ENCODE measurements around the gene SAMD4A. TPM values are rescaled to one million over a fixed set of nuclear protein-coding genes. Genes with fewer than 3 reads are reported as not detected.

SAMD4A gene
- total RNA-seq, 1 donor from 2014 or later: 8.2 TPM

DNA sequence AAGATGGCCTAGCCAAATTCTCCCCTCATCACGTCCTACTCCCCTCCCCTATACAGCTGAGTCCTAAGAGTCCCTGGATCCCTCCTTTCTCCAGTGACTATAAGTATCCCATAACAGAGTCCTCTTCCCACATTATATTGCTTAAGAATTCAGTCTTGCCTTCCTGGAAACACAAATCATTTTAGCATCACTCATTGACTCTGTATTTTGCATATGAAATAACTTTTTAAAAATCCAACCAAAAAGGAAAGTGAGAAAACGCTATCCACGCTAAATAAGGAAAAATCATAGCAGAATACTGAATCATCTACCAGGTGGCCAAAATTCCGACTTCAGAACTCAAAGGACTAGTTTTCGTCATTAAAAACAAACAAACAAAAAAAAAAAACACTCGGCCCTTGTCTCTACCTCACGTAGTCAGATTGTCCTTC is 205.5 kb downstream of the SAMD4A start:
- FAIRE-seq (no peak), DNase-seq (ENCODE audit: low spot score in 2 of 2) (no peak)

DNA sequence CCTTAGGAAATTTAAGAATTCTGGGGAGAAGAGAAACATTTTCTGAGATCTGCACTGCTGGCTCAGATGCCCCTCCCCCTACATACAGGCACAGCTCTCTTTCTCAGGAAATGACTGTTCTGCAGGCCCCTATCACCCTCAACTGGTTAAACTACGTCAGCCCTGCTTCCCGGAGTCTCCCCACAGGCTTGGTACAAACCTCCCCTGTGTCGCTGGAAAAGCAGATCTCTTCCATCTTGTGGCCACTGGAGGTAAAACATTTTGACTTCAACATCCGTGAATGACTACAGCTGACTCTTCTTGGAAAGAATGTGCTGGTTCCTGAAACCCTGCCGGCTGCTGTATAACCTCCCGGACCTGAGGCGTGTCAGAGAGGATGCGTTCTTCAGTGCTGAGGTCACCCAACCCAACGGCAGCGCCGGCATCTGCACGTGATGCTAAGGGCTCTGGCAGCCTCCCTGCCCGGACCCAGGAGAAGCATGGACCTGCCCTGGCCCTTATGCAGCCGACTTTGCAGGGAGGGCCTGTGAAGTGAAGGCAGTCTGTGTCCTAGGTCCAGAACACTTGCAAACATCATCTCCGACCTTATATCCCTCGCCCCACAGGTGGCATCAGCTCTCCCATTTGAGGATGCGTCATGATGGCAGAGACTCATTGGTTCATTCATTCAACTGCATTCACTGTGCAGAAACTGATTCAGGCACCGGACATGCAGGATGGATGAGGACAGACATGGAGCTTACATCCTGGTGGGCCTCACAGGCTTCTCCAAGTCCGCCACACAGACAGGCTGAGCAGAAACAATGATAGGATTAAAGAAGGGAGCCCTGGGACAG is 206.5 kb downstream of the SAMD4A start:
- FAIRE-seq (no peak), DNase-seq (ENCODE audit: low spot score in 2 of 2) (peak; percentile 56 to 81)

DNA sequence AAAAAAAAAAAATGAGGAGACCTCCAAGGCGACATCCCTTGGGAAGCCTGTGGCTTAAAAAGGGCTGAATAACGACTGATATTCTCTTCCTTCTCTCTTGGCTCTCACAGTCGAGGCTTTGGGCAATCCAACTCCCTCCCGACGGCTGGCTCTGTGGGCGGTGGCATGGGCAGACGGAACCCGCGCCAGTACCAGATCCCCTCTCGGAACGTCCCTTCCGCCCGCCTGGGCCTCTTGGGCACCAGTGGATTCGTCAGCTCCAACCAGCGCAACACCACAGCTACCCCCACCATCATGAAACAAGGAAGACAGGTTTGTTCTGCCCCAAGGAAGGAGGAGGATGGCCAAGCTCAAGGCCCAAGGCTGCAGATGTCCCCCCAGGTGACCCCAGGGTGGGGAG is 207.9 kb downstream of the SAMD4A start:
- no peak for FAIRE-seq
- DNase-seq (ENCODE audit: low spot score in 2 of 2): no peak

DNA sequence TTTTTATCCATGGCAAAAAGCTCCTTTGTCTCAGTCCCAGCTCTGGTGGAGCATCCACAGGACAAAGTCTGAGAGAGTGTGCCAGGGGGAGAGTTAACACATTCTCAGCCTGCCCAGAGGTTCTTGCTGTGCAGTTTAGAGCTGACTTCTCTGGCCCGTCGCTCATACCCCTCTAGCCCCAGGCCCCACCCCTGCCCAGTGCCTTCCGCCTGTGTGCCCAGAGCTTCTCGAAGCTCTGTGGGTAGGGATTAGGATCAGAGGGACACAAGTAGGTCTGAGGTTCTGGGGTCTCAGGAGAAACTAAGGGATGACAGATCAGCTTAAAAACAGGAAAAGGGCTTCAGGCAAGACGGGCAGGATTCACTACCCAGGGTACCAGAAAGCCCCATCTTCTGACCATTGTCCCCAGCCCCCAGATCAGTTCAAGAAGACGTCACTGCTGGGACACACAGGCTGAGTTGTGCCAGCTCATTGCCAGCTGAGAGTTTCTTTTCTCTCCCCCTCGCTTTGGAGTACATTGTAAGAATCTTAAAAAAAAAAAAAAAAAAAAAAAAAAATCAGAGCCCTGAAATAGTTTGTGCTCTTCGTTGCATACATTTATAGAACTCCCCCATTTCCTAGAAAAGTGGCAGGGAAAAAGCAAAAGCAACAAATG is 208.7 kb downstream of the SAMD4A start:
- FAIRE-seq (no peak), DNase-seq (ENCODE audit: low spot score in 2 of 2) (no peak)

DNA sequence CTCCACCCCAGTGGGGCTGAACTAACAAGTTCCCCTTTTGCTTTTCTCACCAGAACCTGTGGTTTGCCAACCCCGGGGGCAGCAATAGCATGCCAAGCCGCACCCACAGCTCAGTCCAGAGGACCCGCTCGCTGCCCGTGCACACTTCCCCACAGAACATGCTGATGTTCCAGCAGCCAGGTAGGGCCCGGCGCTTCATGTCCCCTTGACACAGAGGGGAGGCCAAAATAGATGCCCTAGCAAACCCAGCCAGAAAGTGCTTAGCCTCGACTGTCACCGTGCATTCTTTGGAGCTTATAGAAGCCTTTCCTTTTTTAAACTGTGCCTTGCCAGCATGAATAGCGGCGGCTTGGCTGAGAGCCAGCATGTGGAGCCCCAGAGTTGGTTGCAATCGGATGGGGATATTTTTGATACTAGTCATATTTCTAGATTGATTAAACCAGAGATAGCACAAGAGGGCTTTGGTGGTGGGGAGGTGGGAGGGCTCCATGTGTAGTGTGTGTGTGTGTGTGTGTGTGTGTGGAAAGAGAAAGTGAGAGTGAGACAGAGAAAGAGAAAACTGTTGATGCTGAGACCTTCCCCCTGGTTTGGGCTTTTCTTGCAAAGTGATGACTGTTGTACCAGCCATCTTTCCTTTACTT is 209.6 kb downstream of the SAMD4A start:
- FAIRE-seq: no peak
- no peak for DNase-seq (ENCODE audit: low spot score in 2 of 2)

DNA sequence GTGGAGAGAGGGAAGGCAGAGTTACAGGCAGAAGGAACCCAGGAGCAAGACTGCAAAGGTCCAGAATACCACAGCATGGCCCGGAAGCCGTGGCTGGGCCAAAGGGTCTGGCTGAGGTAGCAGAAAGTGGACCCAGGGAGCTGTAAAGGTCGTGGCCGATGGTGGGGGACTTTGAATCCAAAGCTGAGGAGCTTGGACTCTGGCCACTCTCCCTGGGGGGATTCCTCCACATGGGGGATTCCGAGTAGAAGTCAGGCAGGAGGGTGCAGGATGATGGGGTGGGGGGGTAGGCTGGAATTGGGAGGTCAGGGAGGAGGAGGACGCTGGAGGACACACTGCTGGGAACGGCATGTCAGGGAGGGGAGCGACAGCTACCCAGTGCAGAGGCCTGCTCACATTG is 210.5 kb downstream of the SAMD4A start:
- DNase-seq (ENCODE audit: low spot score in 2 of 2) (no peak), FAIRE-seq (no peak)

DNA sequence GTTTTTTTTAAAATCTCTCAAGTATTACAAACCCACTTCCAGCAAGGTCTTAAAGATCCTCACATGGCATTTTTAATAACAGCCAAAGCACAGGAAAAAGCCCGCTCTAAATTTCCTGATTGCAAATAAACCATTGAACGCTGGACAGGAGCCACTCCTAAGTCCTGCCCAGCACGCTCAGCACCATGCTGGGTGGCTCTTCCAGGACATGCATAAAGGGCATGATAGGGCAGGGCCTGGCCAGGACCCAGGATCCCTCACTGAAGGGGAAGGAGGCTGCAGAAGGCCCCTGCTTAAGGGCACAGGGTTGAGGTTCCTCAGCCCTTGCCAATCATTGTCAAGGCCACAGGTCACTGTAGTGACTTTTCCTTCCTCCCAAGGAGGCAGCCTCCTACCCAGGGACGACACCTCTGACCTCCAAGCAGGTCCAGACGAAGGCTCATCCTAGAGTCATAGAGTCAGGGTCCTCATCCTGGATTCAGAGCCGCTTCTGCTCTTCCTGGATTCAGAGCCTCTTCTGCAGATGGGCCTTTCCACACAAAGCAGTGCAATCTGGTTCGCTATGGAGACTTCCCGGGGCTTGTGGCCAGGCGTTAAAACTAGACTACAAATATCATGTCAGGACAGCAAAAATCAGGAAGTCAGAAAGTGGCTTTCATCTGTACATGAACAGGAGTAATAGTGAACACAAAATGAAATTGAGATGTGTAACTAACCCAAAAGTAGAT is 211.9 kb downstream of the SAMD4A start:
- FAIRE-seq: no peak

DNA sequence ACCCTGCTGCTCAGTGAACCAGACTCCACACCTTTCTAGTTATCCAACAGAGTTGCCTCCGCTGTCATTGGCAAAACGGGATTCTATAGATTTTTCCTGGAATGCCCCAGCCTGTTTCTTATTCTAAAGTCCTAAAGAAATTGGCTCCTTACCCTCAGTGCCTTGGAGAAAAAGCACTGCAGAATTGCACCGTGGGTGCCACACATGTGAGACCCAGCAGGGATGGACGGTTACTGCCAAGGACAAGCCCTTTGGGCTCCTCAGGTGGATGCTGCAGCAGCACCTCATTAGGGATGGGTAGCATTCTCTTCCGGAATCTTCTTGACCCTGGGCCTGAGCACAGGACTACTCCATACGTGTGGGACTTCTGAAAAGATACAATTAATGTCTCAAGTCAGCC is 214.2 kb downstream of the SAMD4A start:
- FAIRE-seq (no peak), DNase-seq (ENCODE audit: low spot score in 2 of 2) (no peak)

More for the DNA sequence above, 211.9 kb downstream of the SAMD4A start:
- no peak for DNase-seq (ENCODE audit: low spot score in 2 of 2)

DNA sequence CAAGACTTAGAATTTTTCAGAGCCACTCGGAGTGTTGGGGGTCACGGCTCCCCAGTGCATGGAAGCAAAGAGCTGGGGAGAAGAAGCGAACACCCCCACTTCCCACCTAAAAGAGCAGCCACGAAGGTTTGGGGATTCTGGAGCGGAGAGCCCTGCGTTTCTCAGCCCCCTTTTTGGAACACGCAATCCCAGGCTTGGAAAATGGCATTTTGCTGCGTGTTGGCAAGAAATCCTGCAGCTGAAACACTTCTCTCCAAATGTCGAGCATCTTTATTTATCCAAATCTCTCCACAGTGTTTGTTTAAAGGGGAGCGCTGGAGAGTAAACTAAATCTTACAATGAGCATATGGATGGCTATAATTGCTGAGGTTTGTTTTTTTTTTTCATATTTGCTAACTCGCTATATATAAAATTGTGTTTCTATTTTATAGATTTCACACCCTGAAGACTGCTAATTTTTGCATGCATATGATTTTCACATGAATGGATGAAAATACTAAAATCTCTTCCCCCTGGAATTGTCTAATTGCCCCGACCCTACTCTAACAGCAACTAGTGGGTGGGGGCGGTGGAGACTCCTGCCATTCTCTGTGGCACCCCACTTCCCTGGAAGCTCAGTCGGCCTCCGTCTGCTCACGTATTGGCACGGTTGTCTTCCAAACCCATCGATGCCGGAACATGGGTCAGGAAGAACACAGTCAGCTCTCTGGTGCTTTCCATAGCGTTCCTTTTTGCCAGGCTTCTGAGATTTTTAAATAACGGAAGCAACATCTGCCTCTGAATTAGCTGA is 215.2 kb downstream of the SAMD4A start:
- DNase-seq (ENCODE audit: low spot score in 2 of 2) (no peak), FAIRE-seq (no peak)

DNA sequence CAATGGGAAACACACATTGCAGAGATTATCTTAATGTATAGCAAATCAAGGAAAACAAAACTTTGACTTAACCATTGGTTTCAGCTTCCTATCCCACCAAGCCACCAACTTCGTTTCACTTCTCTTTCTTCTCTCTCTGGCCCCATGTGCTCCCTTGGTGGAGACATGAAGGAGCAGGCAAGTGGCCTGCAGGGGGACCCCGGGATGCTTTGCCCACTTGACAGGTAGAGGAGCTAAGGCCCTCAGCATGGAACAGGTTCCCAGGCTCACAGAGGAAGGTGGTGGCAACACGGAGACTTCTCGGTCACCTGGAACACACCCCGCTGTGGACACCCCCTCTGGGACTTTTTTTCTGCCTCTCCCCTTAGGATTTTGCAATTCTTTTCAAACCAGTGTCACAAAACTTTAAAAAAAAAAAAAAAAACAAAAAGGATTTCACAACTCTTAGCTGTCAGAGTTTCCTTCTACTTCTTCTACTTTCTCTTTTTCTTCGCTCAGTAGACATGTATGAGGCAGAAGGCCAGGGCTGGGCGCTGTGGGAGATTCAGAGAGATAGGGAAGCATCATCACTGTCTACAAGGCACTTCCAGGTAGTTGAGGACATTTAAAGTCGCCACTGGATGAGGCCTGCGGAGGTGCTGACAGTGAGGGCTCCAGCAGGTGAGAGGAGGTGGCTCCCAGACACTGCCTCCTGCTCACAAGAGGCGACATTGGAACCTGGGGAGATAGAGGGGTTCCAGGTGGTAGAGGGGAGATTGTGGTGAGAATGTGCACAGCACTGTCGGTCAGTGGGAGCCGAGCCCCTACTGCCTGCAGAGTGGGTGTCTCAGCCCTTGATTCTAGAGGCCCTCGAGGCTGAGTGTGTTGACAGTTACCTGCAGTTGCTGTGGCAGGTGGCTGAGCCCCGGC is 216.1 kb downstream of the SAMD4A start:
- no peak for DNase-seq (ENCODE audit: low spot score in 2 of 2)
- no peak for FAIRE-seq

DNA sequence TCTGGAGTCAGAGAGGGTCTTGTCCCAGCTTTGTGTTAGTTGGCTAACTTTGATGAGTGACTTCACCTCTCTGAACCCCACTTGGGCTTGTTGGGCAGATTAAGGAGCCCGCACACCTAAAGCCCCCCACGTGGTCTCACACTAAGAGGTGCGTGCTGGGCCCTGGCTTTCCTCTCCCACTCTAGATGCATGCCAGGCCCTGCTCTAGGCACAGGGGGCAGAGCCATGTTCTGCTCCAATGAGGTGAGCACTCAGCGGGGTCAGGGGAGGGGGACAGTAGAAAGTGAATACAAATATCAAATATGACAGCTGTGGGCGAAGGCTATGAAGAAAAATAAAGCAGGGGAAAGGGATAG is 216.7 kb downstream of the SAMD4A start:
- FAIRE-seq: no peak
- DNase-seq (ENCODE audit: low spot score in 2 of 2): no peak

DNA sequence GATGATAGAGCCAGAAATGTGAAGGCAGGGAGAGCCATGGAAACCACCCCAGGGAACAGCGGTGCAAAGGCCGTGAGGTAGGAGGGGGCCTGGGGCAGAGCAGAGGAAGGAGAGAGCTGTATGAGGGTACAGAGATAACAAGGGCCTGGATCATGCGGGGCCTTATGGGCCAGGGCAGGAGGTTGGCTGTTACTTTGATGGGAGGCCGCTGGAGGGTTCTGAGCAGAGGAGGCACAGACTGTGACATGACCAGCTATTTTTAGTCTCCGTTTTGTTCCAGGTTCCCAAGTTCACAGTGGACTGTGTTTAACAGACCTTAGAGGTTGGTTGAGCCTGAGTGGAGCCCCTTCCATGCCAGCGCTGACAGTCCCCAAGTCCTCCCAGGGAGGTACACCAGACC is 217.1 kb downstream of the SAMD4A start:
- FAIRE-seq: no peak

DNA sequence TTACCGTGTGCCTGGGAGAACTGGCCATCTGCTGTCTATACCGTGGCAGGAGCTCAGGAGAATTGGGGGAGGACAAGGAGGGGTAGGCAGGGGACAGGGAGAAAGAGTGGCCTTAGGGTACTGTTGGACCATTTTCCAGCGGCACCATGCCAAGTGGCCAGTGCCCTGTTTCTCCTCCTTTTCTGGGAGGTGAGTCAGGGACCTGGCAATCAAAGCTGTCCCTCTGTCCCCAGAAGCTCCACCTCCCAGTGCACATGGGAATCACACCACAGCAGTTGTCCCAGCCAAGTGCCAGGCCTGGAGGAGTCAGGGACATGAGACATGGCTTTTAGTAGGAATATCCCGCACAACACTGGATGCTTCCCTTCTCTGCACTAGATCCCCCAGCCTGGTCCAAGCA is 217.7 kb downstream of the SAMD4A start:
- FAIRE-seq (no peak), DNase-seq (ENCODE audit: low spot score in 2 of 2) (no peak)

More for the DNA sequence above, 217.1 kb downstream of the SAMD4A start:
- DNase-seq (ENCODE audit: low spot score in 2 of 2): no peak

DNA sequence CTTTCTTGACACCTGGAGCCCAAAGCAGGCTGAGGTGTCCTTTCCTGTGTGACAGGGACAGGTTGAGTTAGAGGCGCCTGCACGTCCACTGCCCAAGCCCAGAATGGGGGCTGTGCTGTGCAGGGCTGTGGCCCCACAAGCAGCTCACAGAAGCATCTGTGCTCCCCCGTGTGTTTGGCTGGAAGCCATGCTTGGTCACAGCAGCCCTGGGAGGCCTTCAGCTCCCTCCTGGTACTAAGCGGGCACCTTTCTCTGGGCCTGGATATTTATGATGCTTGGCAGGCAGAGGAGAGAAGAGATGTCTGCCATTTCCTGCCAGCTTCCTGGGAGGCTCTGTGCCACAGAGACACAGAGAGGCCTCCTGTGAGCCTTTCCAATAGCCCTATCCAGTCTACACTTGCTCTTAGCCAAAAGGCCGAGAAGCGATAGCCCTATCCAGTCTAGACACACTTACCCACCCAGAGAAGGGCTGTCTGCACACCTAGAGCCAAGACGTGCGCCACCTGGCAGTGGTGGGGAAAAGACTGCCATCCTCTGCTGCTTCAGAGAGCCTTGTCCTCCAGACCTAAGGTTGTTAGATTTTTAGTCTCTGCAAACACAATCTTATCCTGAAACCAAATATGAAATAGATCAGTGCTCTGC is 218.3 kb downstream of the SAMD4A start:
- FAIRE-seq: no peak
- no peak for DNase-seq (ENCODE audit: low spot score in 2 of 2)

DNA sequence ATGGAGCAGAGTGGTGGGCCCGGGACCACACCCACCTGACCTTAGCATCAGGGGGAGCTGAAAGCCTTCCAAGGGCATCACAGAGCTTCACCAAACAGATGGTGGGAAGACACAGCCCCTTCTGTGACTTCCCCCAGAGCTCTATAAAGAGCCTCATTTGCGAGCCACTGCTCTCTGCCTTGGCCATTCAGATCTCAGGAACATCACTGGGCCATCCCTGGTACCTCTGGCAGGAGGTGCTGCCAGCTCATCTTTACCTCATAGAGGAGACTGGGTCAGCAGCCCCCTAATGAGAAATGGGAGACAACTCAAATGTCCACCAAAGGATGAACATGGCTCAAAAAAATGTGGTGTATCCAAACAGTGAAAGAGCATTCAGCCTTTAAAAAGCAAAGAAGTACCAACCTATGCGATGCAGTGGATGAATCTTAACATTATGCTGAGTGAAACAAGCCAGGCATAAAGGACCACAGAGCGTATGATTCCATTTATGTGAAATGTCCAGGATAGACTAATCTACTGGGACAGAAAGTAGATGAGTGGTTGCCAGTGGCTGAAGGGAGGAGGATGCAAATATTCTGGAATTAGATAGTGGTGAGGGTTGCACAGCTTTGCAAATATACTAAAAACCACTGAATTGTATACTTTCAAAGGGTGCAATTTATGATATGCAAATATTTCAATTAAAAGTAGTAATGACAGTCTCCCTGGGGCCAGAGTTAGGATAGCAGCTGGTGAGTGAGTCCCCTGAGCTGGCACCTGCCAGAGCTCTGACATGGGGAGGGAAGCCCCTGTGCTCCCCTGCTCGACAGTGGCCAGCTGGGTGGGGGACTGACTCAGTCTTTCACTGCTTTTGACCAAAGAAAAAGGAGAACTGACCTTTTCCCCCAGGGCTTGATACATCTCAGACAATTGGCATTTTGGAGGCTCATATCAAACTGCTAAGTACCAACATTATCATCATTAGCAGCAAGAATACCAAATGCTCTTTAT is 219.1 kb downstream of the SAMD4A start:
- no peak for FAIRE-seq
- DNase-seq (ENCODE audit: low spot score in 2 of 2): no peak

DNA sequence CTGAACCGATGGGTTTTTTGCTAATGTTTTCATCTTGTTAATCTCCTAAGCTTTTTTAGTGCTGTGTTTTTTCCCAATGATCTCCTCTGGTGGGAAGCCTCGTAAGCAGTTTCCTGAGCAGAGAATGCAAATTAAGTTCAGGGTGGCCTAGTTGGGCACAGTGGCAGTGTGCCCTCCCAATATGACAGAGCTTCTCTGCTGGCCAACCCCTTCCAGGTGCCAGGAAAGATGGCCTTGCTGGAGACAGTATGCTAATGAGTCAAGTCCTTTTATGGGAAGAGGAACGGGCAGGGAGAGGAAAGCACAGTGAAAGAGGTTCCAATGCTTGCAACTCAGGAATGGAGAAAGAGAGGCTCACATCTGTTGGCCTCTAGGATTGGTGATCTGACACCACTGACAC is 219.9 kb downstream of the SAMD4A start:
- DNase-seq (ENCODE audit: low spot score in 2 of 2) (no peak), FAIRE-seq (no peak)

DNA sequence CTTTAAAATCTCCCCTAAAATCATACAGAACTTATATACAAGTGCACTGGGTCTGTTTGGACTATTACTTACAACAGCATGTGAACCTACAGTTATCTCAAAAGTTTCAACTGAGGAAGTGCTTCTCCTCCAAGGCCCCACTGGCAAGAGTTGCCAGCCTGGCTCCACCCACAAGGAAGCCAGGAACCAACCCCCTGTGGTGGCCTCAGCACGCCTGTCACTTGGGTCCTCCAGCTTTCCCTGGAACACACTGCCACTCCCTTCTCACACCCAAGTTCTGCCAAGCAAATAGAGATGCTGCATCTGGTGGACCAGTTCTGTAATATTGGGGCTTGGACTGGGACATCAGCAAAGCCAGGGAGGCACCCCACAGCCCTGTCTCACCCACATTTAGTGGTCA is 220.3 kb downstream of the SAMD4A start:
- no peak for DNase-seq (ENCODE audit: low spot score in 2 of 2)
- FAIRE-seq: no peak

Data from frontal cortex (tissue), 4 donors.